A549 (cell line): ENCODE measurements around the gene CHST11.

Source experiments
- CTCF ChIP-seq: fragments of >200 bp; sonication (Bioruptor Twin); formaldehyde crosslinking; IDR thresholded peaks from 3 replicates; pipeline ENCODE4 v1.5.1; 2016
- ESRRA ChIP-seq: fragments of 150-350 bp; IDR thresholded peaks from 2 replicates; pipeline ENCODE4 v1.6.1; 2014; ENCODE audit warnings: mild to moderate bottlenecking, low read length, borderline replicate concordance
- RCOR1 ChIP-seq: fragments of 150-350 bp; IDR thresholded peaks from 2 replicates; pipeline ENCODE4 v1.6.1; 2014; ENCODE audit warnings: antibody characterized with exemption, low read length, low read depth

DNA sequence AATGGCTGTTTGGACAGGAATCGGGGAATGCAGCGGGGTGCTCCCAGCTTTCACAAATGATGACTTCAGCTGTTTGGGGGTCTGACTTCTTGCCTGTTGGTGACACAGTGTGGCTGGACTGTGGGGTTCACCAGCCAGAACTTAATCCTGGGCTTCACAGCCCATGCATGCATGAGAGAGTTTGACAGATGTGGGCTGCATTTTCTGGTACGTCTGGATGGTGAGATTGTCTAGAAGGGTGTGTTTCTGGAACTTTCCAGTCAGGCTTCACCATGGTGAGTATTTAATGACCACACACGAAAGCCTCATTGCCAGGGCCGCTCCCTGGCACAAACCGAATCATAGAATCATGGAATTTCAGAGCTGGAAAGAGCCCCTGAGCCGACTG is 29.6 kb downstream of the CHST11 start:
- no peak for TF ChIP-seq CTCF
- TF ChIP-seq RCOR1 = no peak
- no peak for TF ChIP-seq ESRRA
